Heart left ventricle (tissue), 16 donors: Measurements from ENCODE around the gene PLXNC1. TPM values are rescaled to one million over a fixed set of nuclear protein-coding genes. Genes with fewer than 3 reads are reported as not detected.

ENCODE experiments used
- ATAC-seq, 4 donors: fragments of 200-7000 bp; cut with Tn5 transposase; one replicate each; pipeline ENCODE4 v1.9.1; 2020 to 2022; ENCODE audit warnings: moderate library complexity in 4 of 4, mild to moderate bottlenecking in 3 of 4, moderate number of reproducible peaks in 1 of 4
- DNase-seq, 5 donors: peaks; one replicate each; pipeline ENCODE4 v3.0.0-alpha.2; 2020
- H3K27ac ChIP-seq, 12 donors: fragments of 200-600 bp; sonication (generic) in 4 of 12; one replicate each; pipeline versions ENCODE4 v1.5.0 to v1.8.0; 2016 to 2022; ENCODE audit warnings: mild to moderate bottlenecking in 2 of 12
- H3K27me3 ChIP-seq, 9 donors: fragments of 200-600 bp; sonication (generic) in 2 of 9; one replicate each; pipeline versions ENCODE4 v1.5.1 to v1.8.0; 2016 to 2022; ENCODE audit warnings: mild to moderate bottlenecking in 3 of 9
- H3K36me3 ChIP-seq, 9 donors: fragments of 200-600 bp; sonication (generic) in 2 of 9; one replicate each; pipeline versions ENCODE4 v1.5.0 to v1.8.0; 2018 to 2022; ENCODE audit warnings: mild to moderate bottlenecking in 2 of 9
- H3K4me1 ChIP-seq, 12 donors: fragments of 200-600 bp; sonication (generic) in 4 of 12; one replicate each; pipeline versions ENCODE4 v1.5.0 to v1.8.0; 2016 to 2022; ENCODE audit warnings: mild to moderate bottlenecking in 3 of 12
- H3K4me3 ChIP-seq, 12 donors: fragments of 200-600 bp; sonication (generic) in 4 of 12; one replicate each; pipeline versions ENCODE4 v1.5.0 to v1.8.0; 2017 to 2022; ENCODE audit warnings: mild to moderate bottlenecking in 9 of 12, moderate library complexity in 4 of 12
- H3K9me3 ChIP-seq, 12 donors: fragments of 200-600 bp; sonication (generic) in 4 of 12; one replicate each; pipeline versions ENCODE4 v1.5.0 to v1.8.0; 2016 to 2022; ENCODE audit warnings: mild to moderate bottlenecking in 1 of 12
- CTCF ChIP-seq, 12 donors: fragments of 200-600 bp; sonication (generic) in 4 of 12; IDR thresholded peaks; one replicate each; pipeline versions ENCODE4 v1.5.0 to v1.8.0; 2018 to 2022; ENCODE audit warnings: antibody characterized with exemption in 12 of 12, mild to moderate bottlenecking in 5 of 12
- POLR2A ChIP-seq, 2 donors: fragments of 450-650 bp; IDR thresholded peaks; one replicate each; pipeline ENCODE4 v1.6.1; 2017; ENCODE audit warnings: antibody characterized with exemption in 2 of 2, mild to moderate bottlenecking in 2 of 2, moderate library complexity in 2 of 2
- WGBS, 4 donors: extraction: QIAGEN DNeasy Blood & Tissue Kit in 2 of 4; methylation state at CpG; one replicate each; pipeline versions ENCODE4 v1.1.5 to v1.1.7; 2013 to 2018; 5-methylcytosine and 5-hydroxymethylcytosine counted together
- intact Hi-C, 10 donors: fragments of 100-400 bp; cut with DNase I; formaldehyde crosslinking; loops; one replicate each; pipeline versions ENCODE4 v1.11.1 to v1.14.2; 2022
- polyA plus RNA-seq, 2 donors: library from polyadenylated mRNA; stranded (reverse); fragments of 200-250 nt; gene quantifications; one replicate each; pipeline ENCODE4 v1.2.3, GENCODE V29; 2013
- total RNA-seq, 9 donors: library from RNA; depleted of rRNA in 2 of 9; stranded (reverse); fragments of >200 nt in 2 of 9; fragmentation: NEBNext Ultra II Directional in 3 of 9; extraction: Animal tissue kit (Norgen Biotek cat#: 25700) in 3 of 9; gene quantifications; one replicate each; pipeline versions ENCODE4 v1.1.0 to v1.2.4, GENCODE V29; 2016 to 2023
- donor health status: ischemic (EF 13 %, LVEDD 7.1; RV severe dilation, severe dysfunction).
- donor health status: healthy with polysubstance abuse.
- donor health status: DM: no; HTN: yes; CAD: no.
- donor health status: DM: no; HTN: no; CAD: no.
- donor health status: ischemic (EF 25% LVEDD 6.9; RV normal size, moderate dysfunction).
- donor health status: ischemic (EF 25% LVEDD 5.7; RV mildly dilated, moderate dysfunction).
- donor health status: healthy.
- donor health status: DM: yes; HTN: yes; CAD: no.
- donor health status: ischemic (EF 35%, LVEDD 5.7; RV mildly dilated, moderate dysfunction).
- donor health status: nonischemic (EF 11% LVEDD 7.7; RV severe dilation, severe dysfunction).
- donor health status: DM: yes; HTN: yes; CAD: no.
- donor health status: PGD.
- donor health status: ischemic (EF 29% LVEDD 5.4; RV normal size, mild dysfunction).
- donor health status: nonischemic (EF 23%, LVEDD 6.1; RV moderate dilation, normal function).

The PLXNC1 gene
- total and polyA plus RNA-seq, 11 donors: 0.84 to 18.4 (median 3.1) TPM

GRCh38 chr12:94198469-94198868 is 50.1 kb downstream of the PLXNC1 start:
- Histone ChIP-seq H3K27ac (no peak overlapping the region), H3K4me1 (no peaks in the 10 kb centered on the region), H3K27me3 (no peaks in the 10 kb centered on the region), H3K36me3 (no peaks in the 10 kb centered on the region), H3K9me3 (peaks cover 0 to 7% (median 0%) of the 10 kb centered on the region in 12 donors), H3K4me3 (no peak overlapping the region)
- intact Hi-C loops: no loop called here
- WGBS, 4 donors: 84 to 92% (median 87%) methylated on average over 5 of the region's 5 CpGs
- ATAC-seq (no peak), DNase-seq (no peak)
- TF ChIP-seq POLR2A (IDR thresholded peaks at IDR 0.05): no peak
- no peak for TF ChIP-seq CTCF (IDR thresholded peaks at IDR 0.05)

- Histone ChIP-seq H3K27ac (no peak overlapping the region), H3K9me3 (peaks cover 0 to 7% (median 0%) of the 10 kb centered on the region in 12 donors), H3K4me1 (no peaks in the 10 kb centered on the region), H3K27me3 (no peaks in the 10 kb centered on the region), H3K36me3 (no peaks in the 10 kb centered on the region), H3K4me3 (no peak overlapping the region)
- DNase-seq: no peak
- intact Hi-C loops: no loop called here
- 74 to 80% (median 76%) methylated on average over 9 of the region's 9 CpGs for WGBS, 4 donors
- no peak for TF ChIP-seq POLR2A (IDR thresholded peaks at IDR 0.05)
- TF ChIP-seq CTCF (IDR thresholded peaks at IDR 0.05): no peak
- no peak for ATAC-seq
These were observed 50.5 kb downstream of the PLXNC1 start for GRCh38 chr12:94198872-94199271.

- Histone ChIP-seq H3K27ac (no peak overlapping the region), H3K36me3 (no peaks in the 10 kb centered on the region), H3K4me1 (peaks cover 0 to 11% (median 0%) of the 10 kb centered on the region in 12 donors), H3K27me3 (no peaks in the 10 kb centered on the region), H3K9me3 (peaks cover 0 to 7% (median 0%) of the 10 kb centered on the region in 12 donors), H3K4me3 (no peak overlapping the region)
- no peak for TF ChIP-seq POLR2A (IDR thresholded peaks at IDR 0.05)
- TF ChIP-seq CTCF (IDR thresholded peaks at IDR 0.05): no peak
- ATAC-seq (no peak), DNase-seq (no peak)
- intact Hi-C loops: no loop called here
- WGBS, 4 donors: 92 to 97% (median 92%) methylated on average over 5 of the region's 5 CpGs
These were observed 51.7 kb downstream of the PLXNC1 start for GRCh38 chr12:94200069-94200468.

GRCh38 chr12:94200695-94201094 is 52.3 kb downstream of the PLXNC1 start:
- DNase-seq: no peak
- peaks cover 0 to 17% (median 0%) of the 10 kb centered on the region in 12 donors for H3K4me1 ChIP-seq
- ATAC-seq: no peak
- H3K27me3 ChIP-seq: no peaks in the 10 kb centered on the region
- no peak overlapping the region for H3K4me3 ChIP-seq
- TF ChIP-seq CTCF (IDR thresholded peaks at IDR 0.05) (no peak), POLR2A (IDR thresholded peaks at IDR 0.05) (no peak)
- no peaks in the 10 kb centered on the region for H3K36me3 ChIP-seq
- WGBS, 4 donors: 92 to 97% (median 94%) methylated on average over 1 of the region's 1 CpG
- no peak overlapping the region for H3K27ac ChIP-seq
- peaks cover 0 to 7% (median 0%) of the 10 kb centered on the region in 12 donors for H3K9me3 ChIP-seq
- intact Hi-C loops: no loop called here
